Stimulated activated CD4-positive, alpha-beta T cell treated with anti-CD3 and anti-CD28 coated beads, Interleukin-2, amount 100 ng/mL, for 4 hours (primary cell): Measurements from ENCODE around the gene VDR.

Source experiments
- DNase-seq: peaks from one replicate; pipeline ENCODE4 v3.0.0-alpha.2; 2020; ENCODE audit warnings: low read depth

Gene VDR

GRCh38 chr12:47904713-47905709 is at the start of gene VDR:
TSS of gene VDR (minus strand) at chr12:47904994. CDS start at chr12:47879113, 25,881 bp downstream.
- DNase-seq: peak; percentile 52

- DNase-seq: no peak
Measured at GRCh38 chr12:47954058-47954457, 49.3 kb upstream of the VDR start.

- no peak for DNase-seq
Measured at GRCh38 chr12:47950856-47951468, 46.2 kb upstream of the VDR start.

GRCh38 chr12:47949441-47950341 is 44.9 kb upstream of the VDR start:
- peak; percentile 10 for DNase-seq

GRCh38 chr12:47947341-47947740 is 42.5 kb upstream of the VDR start:
- no peak for DNase-seq

- DNase-seq: no peak
Measured at GRCh38 chr12:47946413-47947323, 41.9 kb upstream of the VDR start.

GRCh38 chr12:47945341-47945728 is 40.5 kb upstream of the VDR start:
- no peak for DNase-seq

- DNase-seq: no peak
Measured at GRCh38 chr12:47944685-47945340, 40.0 kb upstream of the VDR start.

GRCh38 chr12:47943623-47944340 is 39.0 kb upstream of the VDR start:
- no peak for DNase-seq

- DNase-seq: no peak
Measured at GRCh38 chr12:47942614-47943225, 37.9 kb upstream of the VDR start.

GRCh38 chr12:47941871-47942613 is 37.2 kb upstream of the VDR start:
- peak; percentile 25 for DNase-seq

- no peak for DNase-seq
Measured at GRCh38 chr12:47941475-47941780, 36.6 kb upstream of the VDR start.

GRCh38 chr12:47940773-47941474 is 36.1 kb upstream of the VDR start:
- no peak for DNase-seq

- DNase-seq: no peak
Measured at GRCh38 chr12:47939009-47939601, 34.3 kb upstream of the VDR start.

- no peak for DNase-seq
Measured at GRCh38 chr12:47938594-47938993, 33.8 kb upstream of the VDR start.

- no peak for DNase-seq
Measured at GRCh38 chr12:47938093-47938492, 33.3 kb upstream of the VDR start.

- DNase-seq: no peak
Measured at GRCh38 chr12:47935184-47935583, 30.4 kb upstream of the VDR start.

GRCh38 chr12:47931187-47931586 is 26.4 kb upstream of the VDR start:
- no peak for DNase-seq
